ENCODE results near the gene GGN.
A peak's percentile ranks its signal among the peaks of the same experiment; 100 is the strongest.

DNA sequence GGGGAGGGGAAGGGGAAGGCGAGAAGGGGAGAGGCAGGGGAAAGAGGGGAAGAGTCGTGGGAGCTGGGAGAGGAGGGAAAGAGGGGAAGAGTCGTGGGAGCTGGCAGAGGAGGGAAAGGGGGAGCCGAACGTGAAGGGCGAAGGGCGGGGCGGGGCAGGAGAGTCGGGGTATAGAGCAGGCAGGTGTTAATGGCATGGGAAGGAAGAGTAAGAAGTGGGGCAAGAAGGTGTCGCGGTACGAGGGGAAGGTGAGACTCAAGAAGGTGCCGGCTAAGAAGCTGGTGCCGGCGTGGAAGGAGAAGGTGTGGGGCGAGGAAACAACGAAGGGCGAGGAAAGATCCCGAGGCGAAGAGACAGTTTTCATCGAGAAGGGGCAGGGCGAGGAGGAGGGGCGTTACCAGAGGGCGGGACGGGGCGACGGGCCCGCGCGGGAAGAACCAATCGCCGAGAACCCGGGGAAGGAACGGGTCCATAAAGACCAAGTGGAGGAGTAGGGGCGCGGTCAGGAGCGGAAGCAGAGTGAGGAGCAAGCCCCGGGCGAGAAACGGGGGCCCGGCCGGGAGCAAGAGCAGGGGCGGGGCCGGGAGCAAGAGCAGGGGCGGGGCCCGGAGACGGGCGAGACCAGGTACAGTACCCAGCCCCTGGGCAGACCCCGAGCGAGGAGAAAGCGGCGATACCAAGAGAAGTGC is 51.7 kb downstream of the GGN start:
- TF ChIP-seq, protein P1, sequence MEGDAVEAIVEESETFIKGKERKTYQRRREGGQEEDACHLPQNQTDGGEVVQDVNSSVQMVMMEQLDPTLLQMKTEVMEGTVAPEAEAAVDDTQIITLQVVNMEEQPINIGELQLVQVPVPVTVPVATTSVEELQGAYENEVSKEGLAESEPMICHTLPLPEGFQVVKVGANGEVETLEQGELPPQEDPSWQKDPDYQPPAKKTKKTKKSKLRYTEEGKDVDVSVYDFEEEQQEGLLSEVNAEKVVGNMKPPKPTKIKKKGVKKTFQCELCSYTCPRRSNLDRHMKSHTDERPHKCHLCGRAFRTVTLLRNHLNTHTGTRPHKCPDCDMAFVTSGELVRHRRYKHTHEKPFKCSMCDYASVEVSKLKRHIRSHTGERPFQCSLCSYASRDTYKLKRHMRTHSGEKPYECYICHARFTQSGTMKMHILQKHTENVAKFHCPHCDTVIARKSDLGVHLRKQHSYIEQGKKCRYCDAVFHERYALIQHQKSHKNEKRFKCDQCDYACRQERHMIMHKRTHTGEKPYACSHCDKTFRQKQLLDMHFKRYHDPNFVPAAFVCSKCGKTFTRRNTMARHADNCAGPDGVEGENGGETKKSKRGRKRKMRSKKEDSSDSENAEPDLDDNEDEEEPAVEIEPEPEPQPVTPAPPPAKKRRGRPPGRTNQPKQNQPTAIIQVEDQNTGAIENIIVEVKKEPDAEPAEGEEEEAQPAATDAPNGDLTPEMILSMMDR (CRISPR knock-in tag; IDR thresholded peaks at IDR 0.05), result no peak
- TF ChIP-seq, protein P2, sequence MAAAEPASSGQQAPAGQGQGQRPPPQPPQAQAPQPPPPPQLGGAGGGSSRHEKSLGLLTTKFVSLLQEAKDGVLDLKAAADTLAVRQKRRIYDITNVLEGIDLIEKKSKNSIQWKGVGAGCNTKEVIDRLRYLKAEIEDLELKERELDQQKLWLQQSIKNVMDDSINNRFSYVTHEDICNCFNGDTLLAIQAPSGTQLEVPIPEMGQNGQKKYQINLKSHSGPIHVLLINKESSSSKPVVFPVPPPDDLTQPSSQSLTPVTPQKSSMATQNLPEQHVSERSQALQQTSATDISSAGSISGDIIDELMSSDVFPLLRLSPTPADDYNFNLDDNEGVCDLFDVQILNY (CRISPR knock-in tag; conservative IDR thresholded peaks at IDR 0.05), result no peak
- TF ChIP-seq ZKSCAN8 (CRISPR knock-in tag; IDR thresholded peaks at IDR 0.05; ENCODE audit: borderline replicate concordance) (no peak), ZNF496 (CRISPR knock-in tag; IDR thresholded peaks at IDR 0.05; ENCODE audit: insufficient replicate concordance) (no peak), ZNF30 (CRISPR knock-in tag; IDR thresholded peaks at IDR 0.05) (no peak), TAF1 (CRISPR knock-in tag; IDR thresholded peaks at IDR 0.05) (no peak), SP1 (IDR thresholded peaks at IDR 0.05) (no peak), SP1 (CRISPR knock-in tag; IDR thresholded peaks at IDR 0.05) (peak; percentile 59), KMT2A (CRISPR knock-in tag; IDR thresholded peaks at IDR 0.05) (no peak), YY1 (IDR thresholded peaks at IDR 0.05; ENCODE audit: insufficient read depth, insufficient replicate concordance, low read depth, low read length) (peak; percentile 60), KLF16 (CRISPR knock-in tag; IDR thresholded peaks at IDR 0.05) (no peak), POLR2A (IDR thresholded peaks at IDR 0.05; ENCODE audit: insufficient read depth in 1 of 2, low read depth in 2 of 2, low read length in 2 of 2) (no peak)
- TF ChIP-seq, protein P3, sequence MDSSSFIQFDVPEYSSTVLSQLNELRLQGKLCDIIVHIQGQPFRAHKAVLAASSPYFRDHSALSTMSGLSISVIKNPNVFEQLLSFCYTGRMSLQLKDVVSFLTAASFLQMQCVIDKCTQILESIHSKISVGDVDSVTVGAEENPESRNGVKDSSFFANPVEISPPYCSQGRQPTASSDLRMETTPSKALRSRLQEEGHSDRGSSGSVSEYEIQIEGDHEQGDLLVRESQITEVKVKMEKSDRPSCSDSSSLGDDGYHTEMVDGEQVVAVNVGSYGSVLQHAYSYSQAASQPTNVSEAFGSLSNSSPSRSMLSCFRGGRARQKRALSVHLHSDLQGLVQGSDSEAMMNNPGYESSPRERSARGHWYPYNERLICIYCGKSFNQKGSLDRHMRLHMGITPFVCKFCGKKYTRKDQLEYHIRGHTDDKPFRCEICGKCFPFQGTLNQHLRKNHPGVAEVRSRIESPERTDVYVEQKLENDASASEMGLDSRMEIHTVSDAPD (CRISPR knock-in tag; IDR thresholded peaks at IDR 0.05), result no peak
- TF ChIP-seq, protein P4, sequence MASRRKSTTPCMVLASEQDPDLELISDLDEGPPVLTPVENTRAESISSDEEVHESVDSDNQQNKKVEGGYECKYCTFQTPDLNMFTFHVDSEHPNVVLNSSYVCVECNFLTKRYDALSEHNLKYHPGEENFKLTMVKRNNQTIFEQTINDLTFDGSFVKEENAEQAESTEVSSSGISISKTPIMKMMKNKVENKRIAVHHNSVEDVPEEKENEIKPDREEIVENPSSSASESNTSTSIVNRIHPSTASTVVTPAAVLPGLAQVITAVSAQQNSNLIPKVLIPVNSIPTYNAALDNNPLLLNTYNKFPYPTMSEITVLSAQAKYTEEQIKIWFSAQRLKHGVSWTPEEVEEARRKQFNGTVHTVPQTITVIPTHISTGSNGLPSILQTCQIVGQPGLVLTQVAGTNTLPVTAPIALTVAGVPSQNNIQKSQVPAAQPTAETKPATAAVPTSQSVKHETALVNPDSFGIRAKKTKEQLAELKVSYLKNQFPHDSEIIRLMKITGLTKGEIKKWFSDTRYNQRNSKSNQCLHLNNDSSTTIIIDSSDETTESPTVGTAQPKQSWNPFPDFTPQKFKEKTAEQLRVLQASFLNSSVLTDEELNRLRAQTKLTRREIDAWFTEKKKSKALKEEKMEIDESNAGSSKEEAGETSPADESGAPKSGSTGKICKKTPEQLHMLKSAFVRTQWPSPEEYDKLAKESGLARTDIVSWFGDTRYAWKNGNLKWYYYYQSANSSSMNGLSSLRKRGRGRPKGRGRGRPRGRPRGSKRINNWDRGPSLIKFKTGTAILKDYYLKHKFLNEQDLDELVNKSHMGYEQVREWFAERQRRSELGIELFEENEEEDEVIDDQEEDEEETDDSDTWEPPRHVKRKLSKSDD (CRISPR knock-in tag; IDR thresholded peaks at IDR 0.05; ENCODE audit: low read depth), result no peak
